H1 (cell line): ENCODE data around the gene FOXRED1. TPM values are rescaled to one million over a fixed set of nuclear protein-coding genes. Genes with fewer than 3 reads are reported as not detected.

Experiments used
- CTCF ChIA-PET: fragments of 300-600 bp; sonication (Branson Sonifier 250); formaldehyde crosslinking; loops from one replicate; lab custom pipeline; 2021; ENCODE audit not compliant: partially characterized antibody; lab: Charles Lee
- POLR2A ChIA-PET: fragments of 300-600 bp; sonication (Branson Sonifier 250); formaldehyde crosslinking; loops from one replicate; lab custom pipeline; 2021; ENCODE audit warnings: inconsistent platforms; ENCODE audit not compliant: partially characterized antibody; lab: Charles Lee
- DNase-seq, 2 experiments: peaks; one replicate each; pipeline versions ENCODE4 v3.0.0 to v3.0.0-alpha.2; 2010 to 2022; ENCODE audit warnings: low spot score in 2 of 2, low read depth in 1 of 2, mixed read lengths in 1 of 2
- FAIRE-seq: peaks from 2 replicates; lab custom pipeline; 2011; peaks lifted over from hg19 to GRCh38; lab: Jason Lieb, UNC
- H2AFZ ChIP-seq: 2 replicates; pipeline ENCODE4 v1.8.1; 2012; ENCODE audit warnings: low read length, inconsistent platforms
- H2AK5ac ChIP-seq: 2 replicates; pipeline ENCODE4 v1.6.1; 2013; ENCODE audit warnings: low read depth, low read length
- H2BK120ac ChIP-seq: replicated peaks from 2 replicates; pipeline ENCODE3; 2013; ENCODE audit warnings: low read depth, low read length, inconsistent platforms
- H2BK12ac ChIP-seq: 2 replicates; pipeline ENCODE4 v1.6.1; 2013; ENCODE audit warnings: low read depth, low read length
- H2BK15ac ChIP-seq: 2 replicates; pipeline ENCODE4 v1.6.1; 2013; ENCODE audit warnings: low read length
- H2BK20ac ChIP-seq: 2 replicates; pipeline ENCODE4 v1.6.1; 2013; ENCODE audit warnings: low read length
- H2BK5ac ChIP-seq: 2 replicates; pipeline ENCODE4 v1.6.1; 2013; ENCODE audit warnings: low read depth, low read length
- H3K14ac ChIP-seq: 2 replicates; pipeline ENCODE4 v1.6.1; 2013; ENCODE audit warnings: inconsistent platforms; ENCODE audit not compliant: insufficient read length
- H3K18ac ChIP-seq: 2 replicates; pipeline ENCODE4 v1.6.1; 2013; ENCODE audit warnings: low read length; ENCODE audit errors: extremely low read depth
- H3K23ac ChIP-seq: 2 replicates; pipeline ENCODE4 v1.6.1; 2013; ENCODE audit warnings: inconsistent platforms; ENCODE audit not compliant: insufficient read length
- H3K23me2 ChIP-seq: 2 replicates; pipeline ENCODE4 v1.6.1; 2013; ENCODE audit warnings: low read depth, low read length
- H3K27ac ChIP-seq: 2 replicates; pipeline ENCODE4 v1.6.1; 2011; ENCODE audit warnings: low read depth, low read length, inconsistent platforms
- H3K27me3 ChIP-seq, 4 experiments: replicated peaks in 1 of 4; 1 replicate in 1 of 4; 2 replicates in 3 of 4; pipeline versions ENCODE4 v1.6.1 to v1.8.1; 2011 to 2013; ENCODE audit warnings: low read length in 3 of 4, mild to moderate bottlenecking in 3 of 4, inconsistent platforms in 2 of 4, mixed read lengths in 2 of 4, moderate library complexity in 1 of 4; ENCODE audit not compliant: control insufficient read depth in 3 of 4, insufficient read depth in 3 of 4; ENCODE audit errors: extremely low read depth in 1 of 4
- H3K36me3 ChIP-seq, 4 experiments: 2 replicates each; pipeline versions ENCODE4 v1.6.1 to v1.8.1; 2011 to 2013; ENCODE audit warnings: mild to moderate bottlenecking in 4 of 4, low read length in 3 of 4, moderate library complexity in 2 of 4, control low read depth in 1 of 4, inconsistent platforms in 1 of 4; ENCODE audit not compliant: insufficient read depth in 4 of 4, control insufficient read depth in 2 of 4
- H3K4ac ChIP-seq: replicated peaks from 2 replicates; pipeline ENCODE3; 2013; ENCODE audit warnings: low read length, low read depth, mixed read lengths, inconsistent platforms; ENCODE audit not compliant: insufficient read length
- H3K4me1 ChIP-seq, 4 experiments: replicated peaks in 1 of 4; 1 replicate in 1 of 4; 2 replicates in 3 of 4; pipeline versions ENCODE4 v1.6.1 to v1.8.1; 2011 to 2013; ENCODE audit warnings: low read length in 3 of 4, inconsistent platforms in 2 of 4, mixed read lengths in 1 of 4; ENCODE audit not compliant: insufficient read depth in 4 of 4, control insufficient read depth in 3 of 4
- H3K4me2 ChIP-seq, 2 experiments: 2 replicates each; pipeline versions ENCODE4 v1.6.1 to v1.8.1; 2011 to 2013; ENCODE audit warnings: low read depth in 2 of 2, low read length in 2 of 2, control low read depth in 1 of 2, inconsistent platforms in 1 of 2, mild to moderate bottlenecking in 1 of 2; ENCODE audit not compliant: insufficient read depth in 1 of 2
- H3K4me3 ChIP-seq, 4 experiments: fragments of 200-600, 300-600 bp in 1 of 4; sonication (generic), shearing (Covaris generic), sonication (Bioruptor Twin) in 1 of 4; 2 replicates each; pipeline versions ENCODE4 v1.5.1 to v1.8.1; 2011 to 2016; ENCODE audit warnings: low read length in 4 of 4, low read depth in 3 of 4, control low read depth in 2 of 4, inconsistent platforms in 2 of 4, mild to moderate bottlenecking in 2 of 4, mixed read lengths in 1 of 4, moderate library complexity in 1 of 4; ENCODE audit not compliant: insufficient read depth in 2 of 4; ENCODE audit errors: extremely low read depth in 1 of 4
- H3K56ac ChIP-seq: replicated peaks from 2 replicates; pipeline ENCODE3; 2013; ENCODE audit warnings: low read depth, mild to moderate bottlenecking, mixed read lengths, low read length, inconsistent platforms; ENCODE audit not compliant: insufficient read length
- H3K79me1 ChIP-seq: 2 replicates; pipeline ENCODE4 v1.6.1; 2013; ENCODE audit warnings: low read depth, low read length, control low read depth
- H3K79me2 ChIP-seq, 2 experiments: 2 replicates each; pipeline versions ENCODE4 v1.6.1 to v1.8.1; 2012 to 2013; ENCODE audit warnings: low read length in 2 of 2, mild to moderate bottlenecking in 2 of 2, inconsistent platforms in 1 of 2; ENCODE audit not compliant: insufficient read depth in 2 of 2, control insufficient read depth in 1 of 2
- H3K9ac ChIP-seq, 4 experiments: replicated peaks in 1 of 4; 1 replicate in 1 of 4; 2 replicates in 3 of 4; pipeline versions ENCODE4 v1.6.1 to v1.8.1; 2011 to 2013; ENCODE audit warnings: low read depth in 3 of 4, low read length in 3 of 4, control low read depth in 2 of 4, mild to moderate bottlenecking in 2 of 4, moderate library complexity in 2 of 4, inconsistent platforms in 1 of 4; ENCODE audit errors: extremely low read depth in 1 of 4
- H3K9me3 ChIP-seq, 2 experiments: 2 replicates each; pipeline versions ENCODE4 v1.6.1 to v1.8.1; 2012 to 2013; ENCODE audit warnings: mild to moderate bottlenecking in 2 of 2, moderate library complexity in 2 of 2, control low read depth in 1 of 2, inconsistent platforms in 1 of 2, low read depth in 1 of 2, low read length in 1 of 2, mixed read lengths in 1 of 2; ENCODE audit not compliant: insufficient read depth in 2 of 2
- H4K20me1 ChIP-seq, 2 experiments: replicated peaks in 1 of 2; 2 replicates each; pipeline versions ENCODE3 to v1.8.1; 2011 to 2013; ENCODE audit warnings: inconsistent platforms in 2 of 2, low read length in 2 of 2, mild to moderate bottlenecking in 1 of 2; ENCODE audit not compliant: insufficient read depth in 2 of 2, control insufficient read depth in 1 of 2
- H4K5ac ChIP-seq: 2 replicates; pipeline ENCODE4 v1.6.1; 2013; ENCODE audit warnings: low read length, low read depth, mixed read lengths, inconsistent platforms; ENCODE audit not compliant: insufficient read length
- H4K8ac ChIP-seq: 2 replicates; pipeline ENCODE4 v1.8.0; 2013; ENCODE audit warnings: mild to moderate bottlenecking, moderate library complexity, low read length, inconsistent platforms; ENCODE audit not compliant: insufficient read depth; ENCODE audit errors: extremely low read depth
- H4K91ac ChIP-seq: replicated peaks from 2 replicates; pipeline ENCODE3; 2013; ENCODE audit warnings: low read length, mixed read lengths, inconsistent platforms; ENCODE audit not compliant: insufficient read length
- CEBPB ChIP-seq: IDR thresholded peaks from 2 replicates; pipeline ENCODE4 v1.6.1; 2012; ENCODE audit warnings: low read depth, low read length
- WGBS, 2 experiments: shearing (Covaris generic) in 1 of 2; methylation state at CpG; one replicate each; pipeline versions ENCODE4 v1.1.6 to v1.1.7; 2013 to 2015; ENCODE audit warnings: low lambda C conversion rate in 2 of 2, mixed read lengths in 2 of 2, inconsistent platforms in 1 of 2, low coverage in 1 of 2, missing lambda C conversion rate in 1 of 2; ENCODE audit not compliant: insufficient replicate concordance in 2 of 2, insufficient coverage in 1 of 2, insufficient read length in 1 of 2; ENCODE audit errors: extremely low coverage in 1 of 2, missing lambda C conversion rate in 1 of 2; 5-methylcytosine and 5-hydroxymethylcytosine counted together
- polyA plus RNA-seq, 7 experiments: library from polyadenylated mRNA; depleted of rRNA in 3 of 7; stranded (reverse) in 5 of 7; unstranded in 2 of 7; fragments of >200 nt in 5 of 7; fragments of 200-250 nt in 2 of 7; gene quantifications; 1 replicate in 5 of 7; 2 replicates in 1 of 7; 4 replicates in 1 of 7; pipeline versions ENCODE4 v1.2.1 to v1.2.3, GENCODE V29; 2011 to 2013; ENCODE audit warnings: missing spikeins in 2 of 7, mixed read lengths in 2 of 7
- total RNA-seq: library from RNA; stranded (reverse); fragmentation: NEBNext Ultra II Directional; extraction: Animal tissue kit (Norgen Biotek cat#: 25700); gene quantifications from 2 replicates; pipeline ENCODE4 v1.2.1, GENCODE V29; 2021

The FOXRED1 gene
- total and polyA plus RNA-seq, 2 of the 8 experiments (the other 6 are each of a cell fraction or from before 2014, with no cell fraction given): 48.8 to 99.4 TPM

DNA sequence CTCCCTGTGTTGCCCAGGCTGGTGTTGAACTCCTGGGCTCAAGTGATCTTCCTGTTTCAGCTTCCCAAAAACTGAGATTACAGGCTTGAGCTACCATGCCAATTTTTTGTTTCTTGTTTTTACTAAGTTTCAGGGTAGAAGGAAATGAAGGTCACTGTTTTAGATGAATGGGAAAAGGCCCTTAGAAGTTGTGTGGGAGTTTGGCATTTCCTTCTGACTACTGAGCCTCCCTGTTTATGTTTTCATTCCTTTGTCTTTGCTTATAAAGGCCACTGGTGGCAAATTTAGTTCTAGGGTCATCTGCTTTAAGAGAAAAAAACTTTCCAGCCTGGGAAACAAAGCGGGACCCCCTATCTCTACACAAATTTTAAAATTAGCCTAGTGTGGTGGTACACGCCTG is 22.3 kb upstream of the FOXRED1 start:
- Histone ChIP-seq H3K79me2 (no peaks in the 10 kb centered on the region), H4K5ac (no peak overlapping the region), H3K9me3 (no peaks in the 10 kb centered on the region), H3K79me1 (no peaks in the 10 kb centered on the region; the same call in 1 of the 2 replicates), H3K56ac (no peak overlapping the region), H3K4me1 (no peaks in the 10 kb centered on the region), H2BK120ac (no peak overlapping the region), H3K4me2 (no peak overlapping the region), H4K8ac (no peak overlapping the region), H2BK20ac (no peak overlapping the region), H4K91ac (no peak overlapping the region), H2AK5ac (no peak overlapping the region), H2BK12ac (no peak overlapping the region), H2BK5ac (no peak overlapping the region), H3K14ac (no peak overlapping the region), H3K27me3 (no peaks in the 10 kb centered on the region), H3K9ac (no peak overlapping the region), H3K23me2 (no peaks in the 10 kb centered on the region), H3K27ac (no peak overlapping the region), H4K20me1 (peaks cover 0 to 4% of the 10 kb centered on the region in 2 experiments), H2BK15ac (no peak overlapping the region), H3K36me3 (peaks cover 0 to 37% (median 20%) of the 10 kb centered on the region in 4 experiments; a peak in 6 of 8 replicates), H2AFZ (no peak overlapping the region), H3K18ac (no peak overlapping the region), H3K4ac (no peak overlapping the region), H3K4me3 (no peak overlapping the region), H3K23ac (no peak overlapping the region)
- TF ChIP-seq CEBPB: no peak
- ChIA-PET POLR2A (interaction anchor here (1.2 to 6.4 kb wide), 3 partner anchors 10 to 17 kb away, joined by 3 to 43 read pairs (median 3); no protein-coding TSS in a partner anchor), CTCF (no interaction called here)
- DNase-seq (no peak), FAIRE-seq (no peak)
- 86% methylated on average over 2 of the region's 2 CpGs; no CpG with 5 or more reads in 1 of the 2 experiments for WGBS, 2 experiments
